ENCODE data around the gene TTC22.

DNA sequence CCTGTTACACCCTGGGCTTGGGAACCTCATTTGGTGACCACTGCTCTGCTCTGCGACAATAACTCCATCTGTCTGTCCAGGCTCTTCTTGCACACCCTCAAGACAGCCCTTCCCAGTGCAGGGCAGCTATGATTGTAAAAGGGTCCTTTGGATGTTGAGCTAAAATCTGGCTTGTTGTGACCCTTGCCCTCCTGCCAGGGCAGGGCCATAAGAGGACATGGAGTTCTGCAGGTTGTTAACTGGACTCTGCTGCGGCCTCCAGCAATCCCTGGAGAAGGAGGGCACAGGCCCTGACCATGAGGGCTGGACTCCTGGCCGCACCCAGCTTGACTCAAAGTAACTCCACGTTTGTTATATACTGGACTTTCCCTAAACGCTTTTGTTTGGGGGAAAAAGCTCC, 44.6 kb upstream of the TTC22 start:
- TF ChIP-seq EZH2 (IDR thresholded peaks at IDR 0.05; ENCODE audit: borderline replicate concordance) (no peak), EZH2phosphoT487 (IDR thresholded peaks at IDR 0.05; ENCODE audit: low read depth, severe bottlenecking, unreplicated experiment) (no peak)

Data from hepatocyte (in vitro differentiated cells).